LoVo (cell line): ENCODE results near the gene STAT4.

Experiments used
- DNase-seq: peaks from one replicate; pipeline ENCODE4 v3.0.0-alpha.2; 2016; ENCODE audit warnings: low spot score

The STAT4 gene

GRCh38 chr2:191144217-191144616 is 6.6 kb downstream of the STAT4 start:
- no peak for DNase-seq

GRCh38 chr2:191143791-191144190 is 7.0 kb downstream of the STAT4 start:
- DNase-seq, result no peak

GRCh38 chr2:191128911-191129304 is 21.9 kb downstream of the STAT4 start:
- DNase-seq, result no peak

- no peak for DNase-seq
Measured at GRCh38 chr2:191128172-191128910, 22.5 kb downstream of the STAT4 start.

- no peak for DNase-seq
Measured at GRCh38 chr2:191127235-191127634, 23.6 kb downstream of the STAT4 start.

GRCh38 chr2:191126386-191127085 is 24.3 kb downstream of the STAT4 start:
- no peak for DNase-seq

- no peak for DNase-seq
Measured at GRCh38 chr2:191125646-191126045, 25.1 kb downstream of the STAT4 start.

GRCh38 chr2:191122638-191123294 is 28.0 kb downstream of the STAT4 start:
- DNase-seq, result no peak

- DNase-seq, result no peak
Measured at GRCh38 chr2:191117341-191117740, 33.5 kb downstream of the STAT4 start.

- no peak for DNase-seq
Measured at GRCh38 chr2:191115804-191116203, 35.0 kb downstream of the STAT4 start.

GRCh38 chr2:191115391-191115790 is 35.4 kb downstream of the STAT4 start:
- no peak for DNase-seq

- DNase-seq, result no peak
Measured at GRCh38 chr2:191114403-191114886, 36.3 kb downstream of the STAT4 start.

- no peak for DNase-seq
Measured at GRCh38 chr2:191113761-191114160, 37.0 kb downstream of the STAT4 start.

- DNase-seq, result no peak
Measured at GRCh38 chr2:191112448-191112901, 38.3 kb downstream of the STAT4 start.

- no peak for DNase-seq
Measured at GRCh38 chr2:191109888-191110287, 40.9 kb downstream of the STAT4 start.

GRCh38 chr2:191108331-191108730 is 42.5 kb downstream of the STAT4 start:
- no peak for DNase-seq

- DNase-seq, result no peak
Measured at GRCh38 chr2:191105082-191105481, 45.7 kb downstream of the STAT4 start.

GRCh38 chr2:191103774-191104173 is 47.0 kb downstream of the STAT4 start:
- DNase-seq, result no peak

GRCh38 chr2:191100216-191100615 is 50.6 kb downstream of the STAT4 start:
- DNase-seq, result no peak

GRCh38 chr2:191087311-191087710 is 63.5 kb downstream of the STAT4 start:
- DNase-seq, result no peak

GRCh38 chr2:191086706-191087105 is 64.1 kb downstream of the STAT4 start:
- no peak for DNase-seq

GRCh38 chr2:191083540-191083939 is 67.3 kb downstream of the STAT4 start:
- no peak for DNase-seq

- DNase-seq, result no peak
Measured at GRCh38 chr2:191082321-191082720, 68.5 kb downstream of the STAT4 start.
